Right lobe of liver (tissue), 4 donors: Measurements from ENCODE around the gene ASB4.

ENCODE experiments used
- CTCF ChIP-seq, 4 donors: fragments of 200-600 bp in 3 of 4; fragments of 450-650 bp in 1 of 4; IDR thresholded peaks; one replicate each; pipeline versions ENCODE4 v1.5.1 to v1.8.0; 2016 to 2022; ENCODE audit warnings: antibody characterized with exemption in 4 of 4, mild to moderate bottlenecking in 2 of 4
- POLR2A ChIP-seq: fragments of 450-650 bp; IDR thresholded peaks from one replicate; pipeline ENCODE4 v1.6.1; 2017; ENCODE audit warnings: antibody characterized with exemption, mild to moderate bottlenecking
- donor health status: DM: no; HTN: no; CAD: no.
- donor health status: DM: no; HTN: no; CAD: no.
- donor health status: DM: no; HTN: yes; CAD: no.

- TF ChIP-seq CTCF (IDR thresholded peaks at IDR 0.05), result no peak
- TF ChIP-seq POLR2A, result no peak
Measured at GRCh38 chr7:95491634-95492314, 6.0 kb downstream of the ASB4 start.
